NCI-H2107 treated with DMSO at 0.1 percent for 48 hours (cell line): ENCODE data around the gene LIPE.

Experiments
- DNase-seq: peaks from one replicate; lab custom pipeline; 2025; ENCODE audit not compliant: unreplicated experiment; lab: John Stamatoyannopoulos, UW

LIPE gene

GRCh38 chr19:42360787-42361544 lies 66.2 kb downstream of the LIPE start:
- DNase-seq = no peak

GRCh38 chr19:42357290-42357689 lies 69.9 kb downstream of the LIPE start:
- no peak for DNase-seq

GRCh38 chr19:42356686-42357085 lies 70.5 kb downstream of the LIPE start:
- no peak for DNase-seq

- no peak for DNase-seq
Observed at GRCh38 chr19:42355896-42356295, 71.3 kb downstream of the LIPE start.

GRCh38 chr19:42353341-42354015 lies 73.7 kb downstream of the LIPE start:
- DNase-seq = no peak

GRCh38 chr19:42352301-42353259 lies 74.6 kb downstream of the LIPE start:
- no peak for DNase-seq
